Measurements from ENCODE around the gene TNFRSF25. TPM values are rescaled to one million over a fixed set of nuclear protein-coding genes. Genes with fewer than 3 reads are reported as not detected.

The TNFRSF25 gene
- polyA plus RNA-seq, 2 of the 4 experiments (the other 2 are of a cell fraction) = 0.65 to 3.4 TPM

DNA sequence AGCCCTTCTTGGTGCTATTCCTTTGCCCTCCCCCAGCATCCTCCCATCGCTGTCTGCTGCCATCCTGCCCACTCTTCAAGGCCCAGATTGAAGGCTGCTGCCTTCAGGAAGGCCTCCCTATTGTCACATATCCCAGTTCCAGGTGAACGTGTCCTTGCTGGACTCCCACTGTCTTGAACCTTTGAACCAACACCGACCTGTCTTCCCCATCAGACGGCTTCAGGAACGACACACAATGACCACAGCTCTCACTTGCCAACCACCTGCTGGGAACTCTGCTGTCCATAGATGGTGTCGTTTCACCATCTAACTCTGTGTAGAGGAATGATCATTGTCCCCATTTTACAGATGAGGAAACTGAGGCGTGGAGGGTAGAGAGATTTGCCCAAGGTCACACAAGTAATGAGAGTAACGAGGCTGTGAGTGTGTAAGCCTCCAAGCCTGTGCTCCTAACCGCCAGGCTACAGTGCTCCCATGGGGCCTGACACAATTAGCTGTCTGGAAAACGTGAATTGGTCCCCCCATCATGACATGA, 35.4 kb upstream of the TNFRSF25 start:
- DNase-seq (ENCODE audit: low read depth in 1 of 2, low spot score in 1 of 2) = no peak
- Histone ChIP-seq H3K4me1 (peaks cover 8% of the 10 kb centered on the region), H3K27ac (no peak overlapping the region), H3K4me2 (no peak overlapping the region), H3K4me3 (no peak overlapping the region), H3K9me3 (no peaks in the 10 kb centered on the region)
- no peak for FAIRE-seq
- TF ChIP-seq CEBPB (IDR thresholded peaks at IDR 0.05) (no peak), CBX8 (IDR thresholded peaks at IDR 0.05) (no peak), POLR2A (IDR thresholded peaks at IDR 0.05; ENCODE audit: low read length) (no peak), MAFK (IDR thresholded peaks at IDR 0.05; ENCODE audit: partially characterized antibody) (no peak), RFX5 (IDR thresholded peaks at IDR 0.05) (no peak), FOSL2 (IDR thresholded peaks at IDR 0.05) (no peak), FOSL2 (CRISPR knock-in tag; IDR thresholded peaks at IDR 0.05) (no peak), SREBF2 (IDR thresholded peaks at IDR 0.05) (no peak), HDAC2 (IDR thresholded peaks at IDR 0.05) (no peak), TFCP2L1 (CRISPR knock-in tag; IDR thresholded peaks at IDR 0.05) (no peak), KDM1A (IDR thresholded peaks at IDR 0.05; ENCODE audit: low read depth) (no peak)
- TF ChIP-seq, protein P1, sequence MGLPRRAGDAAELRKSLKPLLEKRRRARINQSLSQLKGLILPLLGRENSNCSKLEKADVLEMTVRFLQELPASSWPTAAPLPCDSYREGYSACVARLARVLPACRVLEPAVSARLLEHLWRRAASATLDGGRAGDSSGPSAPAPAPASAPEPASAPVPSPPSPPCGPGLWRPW (IDR thresholded peaks at IDR 0.05) = no peak
- TF ChIP-seq, protein P2, sequence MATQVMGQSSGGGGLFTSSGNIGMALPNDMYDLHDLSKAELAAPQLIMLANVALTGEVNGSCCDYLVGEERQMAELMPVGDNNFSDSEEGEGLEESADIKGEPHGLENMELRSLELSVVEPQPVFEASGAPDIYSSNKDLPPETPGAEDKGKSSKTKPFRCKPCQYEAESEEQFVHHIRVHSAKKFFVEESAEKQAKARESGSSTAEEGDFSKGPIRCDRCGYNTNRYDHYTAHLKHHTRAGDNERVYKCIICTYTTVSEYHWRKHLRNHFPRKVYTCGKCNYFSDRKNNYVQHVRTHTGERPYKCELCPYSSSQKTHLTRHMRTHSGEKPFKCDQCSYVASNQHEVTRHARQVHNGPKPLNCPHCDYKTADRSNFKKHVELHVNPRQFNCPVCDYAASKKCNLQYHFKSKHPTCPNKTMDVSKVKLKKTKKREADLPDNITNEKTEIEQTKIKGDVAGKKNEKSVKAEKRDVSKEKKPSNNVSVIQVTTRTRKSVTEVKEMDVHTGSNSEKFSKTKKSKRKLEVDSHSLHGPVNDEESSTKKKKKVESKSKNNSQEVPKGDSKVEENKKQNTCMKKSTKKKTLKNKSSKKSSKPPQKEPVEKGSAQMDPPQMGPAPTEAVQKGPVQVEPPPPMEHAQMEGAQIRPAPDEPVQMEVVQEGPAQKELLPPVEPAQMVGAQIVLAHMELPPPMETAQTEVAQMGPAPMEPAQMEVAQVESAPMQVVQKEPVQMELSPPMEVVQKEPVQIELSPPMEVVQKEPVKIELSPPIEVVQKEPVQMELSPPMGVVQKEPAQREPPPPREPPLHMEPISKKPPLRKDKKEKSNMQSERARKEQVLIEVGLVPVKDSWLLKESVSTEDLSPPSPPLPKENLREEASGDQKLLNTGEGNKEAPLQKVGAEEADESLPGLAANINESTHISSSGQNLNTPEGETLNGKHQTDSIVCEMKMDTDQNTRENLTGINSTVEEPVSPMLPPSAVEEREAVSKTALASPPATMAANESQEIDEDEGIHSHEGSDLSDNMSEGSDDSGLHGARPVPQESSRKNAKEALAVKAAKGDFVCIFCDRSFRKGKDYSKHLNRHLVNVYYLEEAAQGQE (IDR thresholded peaks at IDR 0.05) = no peak
- TF ChIP-seq, protein P3, sequence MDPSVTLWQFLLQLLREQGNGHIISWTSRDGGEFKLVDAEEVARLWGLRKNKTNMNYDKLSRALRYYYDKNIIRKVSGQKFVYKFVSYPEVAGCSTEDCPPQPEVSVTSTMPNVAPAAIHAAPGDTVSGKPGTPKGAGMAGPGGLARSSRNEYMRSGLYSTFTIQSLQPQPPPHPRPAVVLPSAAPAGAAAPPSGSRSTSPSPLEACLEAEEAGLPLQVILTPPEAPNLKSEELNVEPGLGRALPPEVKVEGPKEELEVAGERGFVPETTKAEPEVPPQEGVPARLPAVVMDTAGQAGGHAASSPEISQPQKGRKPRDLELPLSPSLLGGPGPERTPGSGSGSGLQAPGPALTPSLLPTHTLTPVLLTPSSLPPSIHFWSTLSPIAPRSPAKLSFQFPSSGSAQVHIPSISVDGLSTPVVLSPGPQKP (IDR thresholded peaks at IDR 0.05; ENCODE audit: low read depth, low read length) = no peak
- TF ChIP-seq, protein P4, sequence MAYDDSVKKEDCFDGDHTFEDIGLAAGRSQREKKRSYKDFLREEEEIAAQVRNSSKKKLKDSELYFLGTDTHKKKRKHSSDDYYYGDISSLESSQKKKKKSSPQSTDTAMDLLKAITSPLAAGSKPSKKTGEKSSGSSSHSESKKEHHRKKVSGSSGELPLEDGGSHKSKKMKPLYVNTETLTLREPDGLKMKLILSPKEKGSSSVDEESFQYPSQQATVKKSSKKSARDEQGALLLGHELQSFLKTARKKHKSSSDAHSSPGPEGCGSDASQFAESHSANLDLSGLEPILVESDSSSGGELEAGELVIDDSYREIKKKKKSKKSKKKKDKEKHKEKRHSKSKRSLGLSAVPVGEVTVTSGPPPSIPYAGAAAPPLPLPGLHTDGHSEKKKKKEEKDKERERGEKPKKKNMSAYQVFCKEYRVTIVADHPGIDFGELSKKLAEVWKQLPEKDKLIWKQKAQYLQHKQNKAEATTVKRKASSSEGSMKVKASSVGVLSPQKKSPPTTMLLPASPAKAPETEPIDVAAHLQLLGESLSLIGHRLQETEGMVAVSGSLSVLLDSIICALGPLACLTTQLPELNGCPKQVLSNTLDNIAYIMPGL (CRISPR knock-in tag; IDR thresholded peaks at IDR 0.05; ENCODE audit: borderline replicate concordance) = no peak
- POLR2A ChIA-PET = no interaction called here
- CTCF ChIA-PET = interaction anchor here (0.8 to 8.8 kb wide), 3 partner anchors 11 to 22 kb away, joined by 3 to 54 read pairs (median 4); partner anchors contain the start of gene PLEKHG5
- 80% methylated on average over 8 of the region's 10 CpGs for WGBS (ENCODE audit: missing lambda C conversion rate)
- no peak for ATAC-seq

DNA sequence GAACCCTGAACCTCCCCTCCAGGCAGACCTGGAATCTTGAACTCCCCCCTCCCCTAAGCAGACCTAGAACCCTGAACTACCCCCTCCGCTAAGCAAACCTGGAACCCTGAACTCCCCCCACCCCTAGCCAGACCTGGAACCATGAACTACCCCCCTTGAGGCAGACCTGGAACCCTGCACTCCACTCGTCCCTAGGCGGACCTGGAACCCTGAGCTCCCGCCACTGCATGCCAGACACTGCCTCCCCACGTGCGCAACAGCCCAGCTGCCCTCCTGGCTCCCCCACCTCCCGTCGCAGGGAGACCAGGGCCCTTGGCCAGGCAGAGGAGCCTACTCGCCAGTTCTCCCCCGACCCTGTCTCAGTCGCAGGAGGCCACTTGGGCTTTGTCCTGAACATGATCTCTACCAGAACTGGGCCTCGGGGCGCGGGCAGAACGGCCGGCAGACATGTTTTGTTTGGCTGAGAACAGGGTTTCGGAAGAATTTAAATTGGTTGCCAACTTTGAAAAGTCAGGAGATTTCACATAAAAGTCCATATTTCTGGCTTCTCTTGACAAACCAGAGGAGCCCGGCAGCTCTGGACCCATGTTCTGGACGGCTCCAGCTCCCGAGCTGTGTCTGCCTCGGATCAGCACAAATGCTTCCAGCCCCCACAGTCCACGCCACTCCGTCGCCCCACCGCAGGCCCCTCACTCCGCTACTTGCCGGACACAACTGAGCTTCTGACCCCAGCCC, 34.7 kb upstream of the TNFRSF25 start:
- no peak for TF ChIP-seq FOSL2 (IDR thresholded peaks at IDR 0.05)
- no peak for TF ChIP-seq FOSL2 (CRISPR knock-in tag; IDR thresholded peaks at IDR 0.05)
- ChIA-PET POLR2A (no interaction called here), CTCF (interaction anchor here (1.3 to 8.8 kb wide), 2 partner anchors 10 to 23 kb away, joined by 3 to 54 read pairs; partner anchors contain the start of gene PLEKHG5)
- WGBS (ENCODE audit: missing lambda C conversion rate) = 87% methylated on average over 17 of the region's 27 CpGs
- no peak overlapping the region for H3K4me3 ChIP-seq
- H3K27ac ChIP-seq = no peak overlapping the region
- FAIRE-seq (no peak), DNase-seq (ENCODE audit: low read depth in 1 of 2, low spot score in 1 of 2) (no peak), ATAC-seq (no peak)
- no peak overlapping the region for H3K4me2 ChIP-seq
- no peaks in the 10 kb centered on the region for H3K9me3 ChIP-seq
- H3K4me1 ChIP-seq = peaks cover 11% of the 10 kb centered on the region

DNA sequence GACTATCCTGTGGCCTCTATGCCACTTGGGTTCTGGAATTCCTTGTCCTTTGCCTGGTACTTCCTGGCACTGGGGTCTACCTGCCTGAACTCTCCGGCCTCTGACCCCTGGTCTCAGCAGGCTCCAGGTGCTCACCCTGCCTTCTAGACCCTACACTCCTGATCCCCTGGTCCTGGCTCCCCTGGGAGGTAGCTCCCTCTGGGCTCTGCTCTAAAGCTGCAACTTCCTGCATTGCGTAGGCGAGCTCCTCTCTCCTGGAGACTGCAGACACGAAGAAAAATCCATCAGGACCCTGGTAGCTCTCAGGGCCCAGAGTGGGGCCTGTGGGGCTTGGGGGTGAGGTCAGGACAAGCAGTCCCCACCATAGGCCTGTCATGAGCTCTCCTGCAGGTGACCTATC, 33.3 kb upstream of the TNFRSF25 start:
- POLR2A ChIA-PET = no interaction called here
- no peak overlapping the region for H3K4me2 ChIP-seq
- no peak overlapping the region for H3K27ac ChIP-seq
- no peak for ATAC-seq
- H3K4me3 ChIP-seq = no peak overlapping the region
- H3K4me1 ChIP-seq = peaks cover 11% of the 10 kb centered on the region
- no peak for DNase-seq (ENCODE audit: low read depth in 1 of 2, low spot score in 1 of 2)
- CTCF ChIA-PET = interaction anchor here (1.3 to 8.8 kb wide), 4 partner anchors 9 to 55 kb away, joined by 5 to 54 read pairs (median 6); partner anchors contain the start of genes NOL9, PLEKHG5 and TAS1R1
- 66% methylated on average over 3 of the region's 4 CpGs for WGBS (ENCODE audit: missing lambda C conversion rate)
- no peak for FAIRE-seq
- H3K9me3 ChIP-seq = no peaks in the 10 kb centered on the region
- TF ChIP-seq, protein P5, sequence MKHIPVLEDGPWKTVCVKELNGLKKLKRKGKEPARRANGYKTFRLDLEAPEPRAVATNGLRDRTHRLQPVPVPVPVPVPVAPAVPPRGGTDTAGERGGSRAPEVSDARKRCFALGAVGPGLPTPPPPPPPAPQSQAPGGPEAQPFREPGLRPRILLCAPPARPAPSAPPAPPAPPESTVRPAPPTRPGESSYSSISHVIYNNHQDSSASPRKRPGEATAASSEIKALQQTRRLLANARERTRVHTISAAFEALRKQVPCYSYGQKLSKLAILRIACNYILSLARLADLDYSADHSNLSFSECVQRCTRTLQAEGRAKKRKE (CRISPR knock-in tag; IDR thresholded peaks at IDR 0.05; ENCODE audit: low read depth) = no peak
- TF ChIP-seq, protein P2 (IDR thresholded peaks at IDR 0.05) = no peak
- no peak for TF ChIP-seq BHLHE40 (IDR thresholded peaks at IDR 0.05; ENCODE audit: low read depth, low read length)
- TF ChIP-seq, protein P3 (IDR thresholded peaks at IDR 0.05; ENCODE audit: low read depth, low read length) = no peak
- no peak for TF ChIP-seq POLR2AphosphoS2 (conservative IDR thresholded peaks at IDR 0.05; ENCODE audit: low read length)
- TF ChIP-seq RCOR1 (IDR thresholded peaks at IDR 0.05; ENCODE audit: low read depth, low read length) = no peak
